ENCODE measurements around the gene MSH6.

DNA sequence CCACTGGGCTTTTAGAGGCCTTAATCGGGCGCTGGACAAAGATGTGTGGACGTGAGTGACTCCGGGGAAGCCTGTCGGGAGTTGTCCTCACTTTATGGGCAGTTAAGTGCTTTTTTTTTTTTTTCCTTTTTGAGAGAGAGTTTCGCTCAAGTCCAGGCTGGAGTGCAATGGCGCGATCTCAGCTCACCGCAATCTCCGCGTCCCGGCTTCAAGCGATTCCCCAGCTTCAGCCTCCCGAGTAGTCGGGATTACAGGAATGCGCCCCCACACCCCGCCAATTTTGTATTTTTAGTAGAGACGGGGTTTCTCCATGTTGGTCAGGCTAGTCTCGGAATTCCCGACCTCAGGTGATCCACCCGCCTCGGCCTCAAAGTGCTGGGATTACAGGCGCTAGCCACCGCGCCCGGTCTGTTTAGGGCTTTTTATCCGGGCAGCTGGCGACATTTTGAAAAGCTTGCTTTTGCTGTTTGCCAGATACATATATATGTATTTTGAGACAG, 1.5 kb downstream of the MSH6 start:
- TF ChIP-seq, protein P1, sequence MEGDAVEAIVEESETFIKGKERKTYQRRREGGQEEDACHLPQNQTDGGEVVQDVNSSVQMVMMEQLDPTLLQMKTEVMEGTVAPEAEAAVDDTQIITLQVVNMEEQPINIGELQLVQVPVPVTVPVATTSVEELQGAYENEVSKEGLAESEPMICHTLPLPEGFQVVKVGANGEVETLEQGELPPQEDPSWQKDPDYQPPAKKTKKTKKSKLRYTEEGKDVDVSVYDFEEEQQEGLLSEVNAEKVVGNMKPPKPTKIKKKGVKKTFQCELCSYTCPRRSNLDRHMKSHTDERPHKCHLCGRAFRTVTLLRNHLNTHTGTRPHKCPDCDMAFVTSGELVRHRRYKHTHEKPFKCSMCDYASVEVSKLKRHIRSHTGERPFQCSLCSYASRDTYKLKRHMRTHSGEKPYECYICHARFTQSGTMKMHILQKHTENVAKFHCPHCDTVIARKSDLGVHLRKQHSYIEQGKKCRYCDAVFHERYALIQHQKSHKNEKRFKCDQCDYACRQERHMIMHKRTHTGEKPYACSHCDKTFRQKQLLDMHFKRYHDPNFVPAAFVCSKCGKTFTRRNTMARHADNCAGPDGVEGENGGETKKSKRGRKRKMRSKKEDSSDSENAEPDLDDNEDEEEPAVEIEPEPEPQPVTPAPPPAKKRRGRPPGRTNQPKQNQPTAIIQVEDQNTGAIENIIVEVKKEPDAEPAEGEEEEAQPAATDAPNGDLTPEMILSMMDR (IDR thresholded peaks at IDR 0.05; ENCODE audit: control extremely low read depth in 1 of 3, insufficient read depth in 1 of 3, low read depth in 1 of 3, low read length in 3 of 3): no peak
- no peak for TF ChIP-seq EZH2 (IDR thresholded peaks at IDR 0.05; ENCODE audit: low read depth, low read length, severe bottlenecking)
- no peak for TF ChIP-seq RAD21 (IDR thresholded peaks at IDR 0.05 in 1 of 2, conservative IDR thresholded peaks at IDR 0.05 in 1 of 2; ENCODE audit: low read depth in 2 of 2, low read length in 2 of 2)
- TF ChIP-seq TAF7 (optimal IDR thresholded peaks at IDR 0.05; ENCODE audit: borderline replicate concordance, low read depth, low read length): no peak
- TF ChIP-seq POLR2AphosphoS5 (IDR thresholded peaks at IDR 0.05; ENCODE audit: low read depth, low read length): no peak
- TF ChIP-seq RXRA (IDR thresholded peaks at IDR 0.05; ENCODE audit: insufficient read depth, low read depth, low read length): no peak
- no peak for TF ChIP-seq TAF1 (IDR thresholded peaks at IDR 0.05; ENCODE audit: low read depth, low read length)
- 0 out of 2 replicates have a peak, but pooled peaks have one; percentile 32 for TF ChIP-seq YY1 (IDR thresholded peaks at IDR 0.05; ENCODE audit: low read depth, low read length)

Data from H1 (cell line).